ENCODE measurements around the gene RPS18. TPM values are rescaled to one million over a fixed set of nuclear protein-coding genes. Genes with fewer than 3 reads are reported as not detected.

Gene RPS18
- total RNA-seq, 2 experiments from 2014 or later, result 4,317 to 7,191 TPM

DNA sequence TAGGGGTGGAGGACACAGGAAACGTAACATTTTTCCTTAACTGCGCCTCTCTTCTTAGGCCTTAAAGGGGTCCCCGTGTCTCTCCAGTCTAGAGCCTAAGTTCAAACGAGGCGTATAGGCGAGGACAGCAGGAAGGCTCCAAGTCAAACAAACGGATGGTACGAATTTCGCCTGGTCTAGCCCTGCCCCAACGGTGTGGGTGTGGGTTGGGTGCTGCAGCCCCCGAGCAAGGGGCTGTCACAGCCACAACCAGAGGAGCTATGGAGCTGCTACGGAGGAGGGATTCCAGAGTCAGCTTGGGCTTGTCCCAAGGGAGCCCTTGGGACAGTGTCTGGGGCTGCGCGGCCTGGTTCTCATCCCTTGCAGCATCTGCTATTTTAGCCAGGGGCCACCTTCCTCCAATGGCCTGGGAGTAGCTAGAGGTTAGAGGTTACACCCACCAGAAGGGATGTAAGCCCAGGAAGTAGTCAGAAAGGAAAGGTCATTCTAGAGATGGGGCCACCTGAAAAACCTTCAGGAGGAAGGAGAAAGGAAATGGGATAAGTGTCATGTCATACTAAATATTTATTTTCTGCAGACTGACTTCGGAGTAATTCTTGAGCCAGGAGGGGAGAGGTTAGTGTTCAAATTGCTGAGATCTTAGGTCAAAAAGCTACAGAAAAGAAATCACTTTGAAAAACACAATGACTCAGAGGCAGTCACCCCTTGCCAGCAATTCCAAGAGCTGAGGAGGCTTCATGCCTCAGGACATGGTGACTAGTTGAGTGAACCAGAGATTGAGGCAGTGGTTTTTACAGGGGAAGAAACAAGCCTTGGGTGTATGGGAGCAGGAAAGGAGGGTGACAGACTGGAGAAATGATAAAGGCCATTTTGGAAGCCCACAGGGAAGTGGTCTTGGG, 21.9 kb upstream of the RPS18 start:
- Histone ChIP-seq H4K20me1 (ENCODE audit: insufficient read depth, low read length) (no peaks in the 10 kb centered on the region), H3K36me3 (ENCODE audit: insufficient read depth, low read length) (peaks cover 22% of the 10 kb centered on the region)
- POLR2A ChIA-PET, result interaction anchor here (0.7 to 3.8 kb wide), 6 partner anchors 10 to 180 kb away, joined by 3 to 19 read pairs (median 4); partner anchors contain the start of genes RPS18 and VPS52

GRCh38 chr6:33250731-33251130, 21.1 kb upstream of the RPS18 start:
- BruUV-seq (replicated peaks), result no TSS peak
- Histone ChIP-seq H3K4me1 (ENCODE audit: insufficient read depth, low read length, poor library complexity, severe bottlenecking) (peaks cover 23% of the 10 kb centered on the region), H4K20me1 (ENCODE audit: insufficient read depth, low read length) (no peaks in the 10 kb centered on the region), H3K79me2 (ENCODE audit: insufficient read depth, low read depth, low read length) (no peaks in the 10 kb centered on the region), H3K9me2 (ENCODE audit: insufficient read depth, low read length) (no peaks in the 10 kb centered on the region), H3K4me2 (ENCODE audit: low read length) (peak overlapping the region; percentile 99), H3K9me3 (ENCODE audit: low read length) (no peaks in the 10 kb centered on the region), H2AFZ (ENCODE audit: low read length) (no peak overlapping the region), H3K36me3 (ENCODE audit: insufficient read depth, low read length) (peaks cover 24% of the 10 kb centered on the region), H3K4me3 (ENCODE audit: low read depth, low read length, poor library complexity, severe bottlenecking) (no peak overlapping the region), H3K27ac (ENCODE audit: low read depth, low read length, poor library complexity, severe bottlenecking) (no peak overlapping the region)
- ChIA-PET POLR2A (interaction anchor here (0.6 to 3.8 kb wide), 3 partner anchors 21 to 180 kb away, joined by 3 to 19 read pairs (median 3); partner anchors contain the start of genes RPS18 and VPS52), CTCF (ENCODE audit: unreplicated experiment) (no interaction called here)
- DNase-seq (ENCODE audit: low spot score), result no peak
- TF ChIP-seq CTCF (conservative IDR thresholded peaks at IDR 0.05; ENCODE audit: low read length), result no peak
- TF ChIP-seq EZH2phosphoT487 (IDR thresholded peaks at IDR 0.05; ENCODE audit: borderline replicate concordance, low read depth, low read length), result no peak
- intact Hi-C loops (cut with micrococcal nuclease; ENCODE audit: unreplicated experiment), result no loop called here

More for the DNA sequence above, 21.9 kb upstream of the RPS18 start:
- H3K9me3 ChIP-seq (ENCODE audit: low read length), result no peaks in the 10 kb centered on the region
- no peak for DNase-seq (ENCODE audit: low spot score)
- H3K4me3 ChIP-seq (ENCODE audit: low read depth, low read length, poor library complexity, severe bottlenecking), result peak overlapping the region; percentile 73
- peaks cover 23% of the 10 kb centered on the region for H3K4me1 ChIP-seq (ENCODE audit: insufficient read depth, low read length, poor library complexity, severe bottlenecking)
- CTCF ChIA-PET (ENCODE audit: unreplicated experiment), result interaction anchor here (1.2 kb wide), 1 partner anchor 45 kb away, joined by 3 read pairs; the partner anchor contains the start of gene HSD17B8
- BruUV-seq (replicated peaks), result TSS peak; percentile 66
- H3K4me2 ChIP-seq (ENCODE audit: low read length), result peak overlapping the region; percentile 99
- no peaks in the 10 kb centered on the region for H3K79me2 ChIP-seq (ENCODE audit: insufficient read depth, low read depth, low read length)
- H3K9me2 ChIP-seq (ENCODE audit: insufficient read depth, low read length), result no peaks in the 10 kb centered on the region
- H3K27ac ChIP-seq (ENCODE audit: low read depth, low read length, poor library complexity, severe bottlenecking), result peak overlapping the region; percentile 74
- TF ChIP-seq CTCF (conservative IDR thresholded peaks at IDR 0.05; ENCODE audit: low read length), result no peak
- no peak for TF ChIP-seq EZH2phosphoT487 (IDR thresholded peaks at IDR 0.05; ENCODE audit: borderline replicate concordance, low read depth, low read length)
- H2AFZ ChIP-seq (ENCODE audit: low read length), result peak overlapping the region; percentile 59
- intact Hi-C loops (cut with micrococcal nuclease; ENCODE audit: unreplicated experiment), result loop anchor here (1.0 to 5.0 kb wide), 2 partner anchors 21 to 238 kb away; partner anchors contain the start of gene VPS52
